ENCODE measurements around the gene TMEM151B.

TMEM151B gene

GRCh38 chr6:44248579-44248978 lies 21.7 kb upstream of the TMEM151B start:
- peaks cover 74% of the 10 kb centered on the region for H3K79me2 ChIP-seq (ENCODE audit: low read length)
- H3F3A ChIP-seq (ENCODE audit: insufficient read depth, low read length), result peaks cover 69% of the 10 kb centered on the region

GRCh38 chr6:44249082-44249748 lies 21.0 kb upstream of the TMEM151B start:
- H3K36me3 ChIP-seq (replicated peaks; ENCODE audit: insufficient read depth, low read length), result peaks cover 20% of the 10 kb centered on the region
- peak overlapping the region; percentile 99; the same call in 1 of the 2 replicates for H3K9ac ChIP-seq (ENCODE audit: low read length)
- H2AFZ ChIP-seq (ENCODE audit: low read length), result no peak overlapping the region
- peak overlapping the region; percentile 99 for H3K4me3 ChIP-seq (ENCODE audit: low read length)
- peaks cover 39% of the 10 kb centered on the region for H3K4me1 ChIP-seq (ENCODE audit: low read length)
- no peaks in the 10 kb centered on the region for H3K9me2 ChIP-seq (replicated peaks; ENCODE audit: insufficient read depth, low read length)
- DNase-seq, result no peak
- peak overlapping the region; percentile 85; the same call in 1 of the 2 replicates for H3K27ac ChIP-seq (ENCODE audit: low read length)
- H3K79me2 ChIP-seq (ENCODE audit: low read length), result peaks cover 79% of the 10 kb centered on the region
- no peaks in the 10 kb centered on the region for H3K27me3 ChIP-seq (replicated peaks; ENCODE audit: insufficient read depth, low read length)
- peaks cover 65% of the 10 kb centered on the region for H4K20me1 ChIP-seq (ENCODE audit: insufficient read depth, low read length)
- TF ChIP-seq, protein P1, sequence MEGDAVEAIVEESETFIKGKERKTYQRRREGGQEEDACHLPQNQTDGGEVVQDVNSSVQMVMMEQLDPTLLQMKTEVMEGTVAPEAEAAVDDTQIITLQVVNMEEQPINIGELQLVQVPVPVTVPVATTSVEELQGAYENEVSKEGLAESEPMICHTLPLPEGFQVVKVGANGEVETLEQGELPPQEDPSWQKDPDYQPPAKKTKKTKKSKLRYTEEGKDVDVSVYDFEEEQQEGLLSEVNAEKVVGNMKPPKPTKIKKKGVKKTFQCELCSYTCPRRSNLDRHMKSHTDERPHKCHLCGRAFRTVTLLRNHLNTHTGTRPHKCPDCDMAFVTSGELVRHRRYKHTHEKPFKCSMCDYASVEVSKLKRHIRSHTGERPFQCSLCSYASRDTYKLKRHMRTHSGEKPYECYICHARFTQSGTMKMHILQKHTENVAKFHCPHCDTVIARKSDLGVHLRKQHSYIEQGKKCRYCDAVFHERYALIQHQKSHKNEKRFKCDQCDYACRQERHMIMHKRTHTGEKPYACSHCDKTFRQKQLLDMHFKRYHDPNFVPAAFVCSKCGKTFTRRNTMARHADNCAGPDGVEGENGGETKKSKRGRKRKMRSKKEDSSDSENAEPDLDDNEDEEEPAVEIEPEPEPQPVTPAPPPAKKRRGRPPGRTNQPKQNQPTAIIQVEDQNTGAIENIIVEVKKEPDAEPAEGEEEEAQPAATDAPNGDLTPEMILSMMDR (IDR thresholded peaks at IDR 0.05; ENCODE audit: low read length), result no peak
- TF ChIP-seq EZH2phosphoT487 (IDR thresholded peaks at IDR 0.05; ENCODE audit: low read length) (no peak), EZH2 (optimal IDR thresholded peaks at IDR 0.05; ENCODE audit: low read depth, low read length) (no peak)
- H3K4me2 ChIP-seq (ENCODE audit: low read depth, low read length), result peak overlapping the region; percentile 39
- peaks cover 75% of the 10 kb centered on the region for H3F3A ChIP-seq (ENCODE audit: insufficient read depth, low read length)
- no peaks in the 10 kb centered on the region for H3K9me3 ChIP-seq (replicated peaks; ENCODE audit: insufficient read depth, low read length)

More at GRCh38 chr6:44248579-44248978, 21.7 kb upstream of the TMEM151B start:
- Histone ChIP-seq H3K9ac (ENCODE audit: low read length) (peak overlapping the region; percentile 99; the same call in 1 of the 2 replicates), H4K20me1 (ENCODE audit: insufficient read depth, low read length) (peaks cover 59% of the 10 kb centered on the region), H3K4me2 (ENCODE audit: low read depth, low read length) (peak overlapping the region; percentile 39), H2AFZ (ENCODE audit: low read length) (no peak overlapping the region), H3K27ac (ENCODE audit: low read length) (peak overlapping the region; percentile 85; the same call in 1 of the 2 replicates), H3K9me2 (replicated peaks; ENCODE audit: insufficient read depth, low read length) (no peaks in the 10 kb centered on the region), H3K9me3 (replicated peaks; ENCODE audit: insufficient read depth, low read length) (no peaks in the 10 kb centered on the region), H3K27me3 (replicated peaks; ENCODE audit: insufficient read depth, low read length) (no peaks in the 10 kb centered on the region), H3K36me3 (replicated peaks; ENCODE audit: insufficient read depth, low read length) (peaks cover 18% of the 10 kb centered on the region), H3K4me3 (ENCODE audit: low read length) (peak overlapping the region; percentile 99), H3K4me1 (ENCODE audit: low read length) (peaks cover 33% of the 10 kb centered on the region)
- no peak for DNase-seq
- TF ChIP-seq EZH2phosphoT487 (IDR thresholded peaks at IDR 0.05; ENCODE audit: low read length) (no peak), EZH2 (optimal IDR thresholded peaks at IDR 0.05; ENCODE audit: low read depth, low read length) (no peak)
- TF ChIP-seq, protein P1 (IDR thresholded peaks at IDR 0.05; ENCODE audit: low read length), result no peak

DNA sequence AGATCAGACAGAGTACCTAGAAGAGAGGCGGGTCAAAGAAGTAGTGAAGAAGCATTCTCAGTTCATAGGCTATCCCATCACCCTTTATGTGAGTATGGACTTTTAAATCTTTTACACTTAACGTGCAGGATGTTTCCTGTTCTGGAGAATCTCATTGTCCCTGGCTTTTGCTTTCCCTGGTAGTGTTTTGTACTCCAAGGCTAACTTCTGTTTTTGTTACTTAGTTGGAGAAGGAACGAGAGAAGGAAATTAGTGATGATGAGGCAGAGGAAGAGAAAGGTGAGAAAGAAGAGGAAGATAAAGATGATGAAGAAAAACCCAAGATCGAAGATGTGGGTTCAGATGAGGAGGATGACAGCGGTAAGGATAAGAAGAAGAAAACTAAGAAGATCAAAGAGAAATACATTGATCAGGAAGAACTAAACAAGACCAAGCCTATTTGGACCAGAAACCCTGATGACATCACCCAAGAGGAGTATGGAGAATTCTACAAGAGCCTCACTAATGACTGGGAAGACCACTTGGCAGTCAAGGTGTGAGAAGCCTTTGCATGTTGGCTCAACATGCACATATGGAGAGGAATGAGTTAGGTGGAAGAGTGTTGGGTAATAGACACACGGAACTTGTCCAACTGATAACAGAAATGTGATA lies 20.1 kb upstream of the TMEM151B start:
- TF ChIP-seq EZH2phosphoT487 (IDR thresholded peaks at IDR 0.05; ENCODE audit: low read length) (no peak), EZH2 (optimal IDR thresholded peaks at IDR 0.05; ENCODE audit: low read depth, low read length) (no peak)
- TF ChIP-seq, protein P1 (IDR thresholded peaks at IDR 0.05; ENCODE audit: low read length), result no peak
- H3K4me1 ChIP-seq (ENCODE audit: low read length), result peaks cover 42% of the 10 kb centered on the region
- H3K36me3 ChIP-seq (replicated peaks; ENCODE audit: insufficient read depth, low read length), result peaks cover 20% of the 10 kb centered on the region
- no peak overlapping the region for H3K4me3 ChIP-seq (ENCODE audit: low read length)
- peaks cover 69% of the 10 kb centered on the region for H4K20me1 ChIP-seq (ENCODE audit: insufficient read depth, low read length)
- H2AFZ ChIP-seq (ENCODE audit: low read length), result no peak overlapping the region
- H3K79me2 ChIP-seq (ENCODE audit: low read length), result peaks cover 84% of the 10 kb centered on the region
- no peaks in the 10 kb centered on the region for H3K9me3 ChIP-seq (replicated peaks; ENCODE audit: insufficient read depth, low read length)
- H3K4me2 ChIP-seq (ENCODE audit: low read depth, low read length), result peak overlapping the region; percentile 39; the same call in 1 of the 2 replicates
- H3K9ac ChIP-seq (ENCODE audit: low read length), result no peak overlapping the region
- DNase-seq, result no peak
- H3K27me3 ChIP-seq (replicated peaks; ENCODE audit: insufficient read depth, low read length), result no peaks in the 10 kb centered on the region
- H3F3A ChIP-seq (ENCODE audit: insufficient read depth, low read length), result peaks cover 83% of the 10 kb centered on the region
- no peaks in the 10 kb centered on the region for H3K9me2 ChIP-seq (replicated peaks; ENCODE audit: insufficient read depth, low read length)
- H3K27ac ChIP-seq (ENCODE audit: low read length), result no peak overlapping the region

All from MM.1S (cell line).